K562 (cell line): ENCODE measurements around the gene PDGFC.

ENCODE experiments used
- GABPA ChIP-seq: fragments of 200-800 bp; sonication (Bioruptor generic); conservative IDR thresholded peaks from 2 replicates; pipeline ENCODE4 v1.6.1; 2016; ENCODE audit warnings: low read depth, missing genetic modification characterization, missing compliant biosample characterization
- TF ChIP-seq, protein P1 (sequence below), 3 experiments: IDR thresholded peaks in 2 of 3; conservative IDR thresholded peaks in 1 of 3; 2 replicates each; pipeline ENCODE4 v1.5.1; 2011 to 2012; ENCODE audit warnings: low read length in 3 of 3, mild to moderate bottlenecking in 3 of 3, control low read depth in 2 of 3, improper control_type of control experiment in 1 of 3, inconsistent platforms in 1 of 3, low read depth in 1 of 3, mixed read lengths in 1 of 3, moderate library complexity in 1 of 3; ENCODE audit not compliant: insufficient read depth in 2 of 3
- TF ChIP-seq, protein P2 (sequence below), 2 experiments: fragments of 450-650 bp in 1 of 2; sonication (generic) in 1 of 2; formaldehyde crosslinking in 1 of 2; IDR thresholded peaks in 1 of 2; conservative IDR thresholded peaks in 1 of 2; 2 replicates each; pipeline versions ENCODE4 v1.6.1 to v1.8.1; 2016 to 2023; ENCODE audit warnings: mild to moderate bottlenecking in 2 of 2, moderate library complexity in 2 of 2, inconsistent platforms in 1 of 2, missing genetic modification reagents in 1 of 2
- TF ChIP-seq, protein P3 (sequence below): fragments of 250-450 bp; sonication (Bioruptor Pico); IDR thresholded peaks from 2 replicates; pipeline ENCODE4 v1.5.0; 2022; ENCODE audit warnings: mild to moderate bottlenecking

DNA sequence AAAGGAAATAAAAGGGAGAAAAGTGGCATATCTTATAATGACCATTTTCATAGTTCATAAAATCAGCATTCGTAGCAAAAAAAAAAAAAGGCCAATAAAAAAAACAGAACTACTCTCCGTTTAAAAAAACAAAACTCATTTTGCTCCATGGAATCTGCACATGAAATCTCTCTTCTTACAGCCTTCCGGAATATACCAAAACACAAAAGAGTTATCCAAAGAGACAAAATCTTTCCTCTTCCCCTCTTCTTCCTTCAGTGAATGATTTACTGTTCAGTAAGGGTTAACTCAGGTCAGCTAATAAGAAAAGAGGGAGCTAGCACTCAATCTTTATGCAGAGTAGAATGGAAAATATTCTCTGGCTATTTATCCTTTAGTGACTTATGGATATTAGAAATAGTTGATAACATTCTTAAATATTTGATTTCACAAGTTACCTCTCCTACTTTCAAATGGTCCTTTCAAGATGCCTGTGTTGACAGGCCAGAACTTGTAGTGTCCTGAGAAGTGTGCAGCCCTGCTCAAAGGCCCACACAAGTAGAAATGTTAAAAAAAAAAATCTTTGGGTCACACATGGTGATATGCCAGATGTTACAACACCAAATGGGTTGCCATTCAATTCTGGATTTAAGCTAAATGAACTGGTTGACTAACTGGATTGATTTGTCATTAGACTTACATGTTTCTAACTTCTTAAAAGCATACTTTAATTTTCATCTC is 42.1 kb downstream of the PDGFC start:
- TF ChIP-seq, protein P1, sequence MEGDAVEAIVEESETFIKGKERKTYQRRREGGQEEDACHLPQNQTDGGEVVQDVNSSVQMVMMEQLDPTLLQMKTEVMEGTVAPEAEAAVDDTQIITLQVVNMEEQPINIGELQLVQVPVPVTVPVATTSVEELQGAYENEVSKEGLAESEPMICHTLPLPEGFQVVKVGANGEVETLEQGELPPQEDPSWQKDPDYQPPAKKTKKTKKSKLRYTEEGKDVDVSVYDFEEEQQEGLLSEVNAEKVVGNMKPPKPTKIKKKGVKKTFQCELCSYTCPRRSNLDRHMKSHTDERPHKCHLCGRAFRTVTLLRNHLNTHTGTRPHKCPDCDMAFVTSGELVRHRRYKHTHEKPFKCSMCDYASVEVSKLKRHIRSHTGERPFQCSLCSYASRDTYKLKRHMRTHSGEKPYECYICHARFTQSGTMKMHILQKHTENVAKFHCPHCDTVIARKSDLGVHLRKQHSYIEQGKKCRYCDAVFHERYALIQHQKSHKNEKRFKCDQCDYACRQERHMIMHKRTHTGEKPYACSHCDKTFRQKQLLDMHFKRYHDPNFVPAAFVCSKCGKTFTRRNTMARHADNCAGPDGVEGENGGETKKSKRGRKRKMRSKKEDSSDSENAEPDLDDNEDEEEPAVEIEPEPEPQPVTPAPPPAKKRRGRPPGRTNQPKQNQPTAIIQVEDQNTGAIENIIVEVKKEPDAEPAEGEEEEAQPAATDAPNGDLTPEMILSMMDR (IDR thresholded peaks at IDR 0.05 in 2 of 3, conservative IDR thresholded peaks at IDR 0.05 in 1 of 3; ENCODE audit: insufficient read depth in 2 of 3, low read depth in 1 of 3, low read length in 3 of 3), result no peak
- TF ChIP-seq, protein P2, sequence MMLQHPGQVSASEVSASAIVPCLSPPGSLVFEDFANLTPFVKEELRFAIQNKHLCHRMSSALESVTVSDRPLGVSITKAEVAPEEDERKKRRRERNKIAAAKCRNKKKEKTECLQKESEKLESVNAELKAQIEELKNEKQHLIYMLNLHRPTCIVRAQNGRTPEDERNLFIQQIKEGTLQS (IDR thresholded peaks at IDR 0.05), result no peak
- TF ChIP-seq, protein P2 (CRISPR knock-in tag; conservative IDR thresholded peaks at IDR 0.05), result no peak
- no peak for TF ChIP-seq GABPA (tag)
- TF ChIP-seq, protein P3, sequence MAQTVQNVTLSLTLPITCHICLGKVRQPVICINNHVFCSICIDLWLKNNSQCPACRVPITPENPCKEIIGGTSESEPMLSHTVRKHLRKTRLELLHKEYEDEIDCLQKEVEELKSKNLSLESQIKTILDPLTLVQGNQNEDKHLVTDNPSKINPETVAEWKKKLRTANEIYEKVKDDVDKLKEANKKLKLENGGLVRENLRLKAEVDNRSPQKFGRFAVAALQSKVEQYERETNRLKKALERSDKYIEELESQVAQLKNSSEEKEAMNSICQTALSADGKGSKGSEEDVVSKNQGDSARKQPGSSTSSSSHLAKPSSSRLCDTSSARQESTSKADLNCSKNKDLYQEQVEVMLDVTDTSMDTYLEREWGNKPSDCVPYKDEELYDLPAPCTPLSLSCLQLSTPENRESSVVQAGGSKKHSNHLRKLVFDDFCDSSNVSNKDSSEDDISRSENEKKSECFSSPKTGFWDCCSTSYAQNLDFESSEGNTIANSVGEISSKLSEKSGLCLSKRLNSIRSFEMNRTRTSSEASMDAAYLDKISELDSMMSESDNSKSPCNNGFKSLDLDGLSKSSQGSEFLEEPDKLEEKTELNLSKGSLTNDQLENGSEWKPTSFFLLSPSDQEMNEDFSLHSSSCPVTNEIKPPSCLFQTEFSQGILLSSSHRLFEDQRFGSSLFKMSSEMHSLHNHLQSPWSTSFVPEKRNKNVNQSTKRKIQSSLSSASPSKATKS (CRISPR knock-in tag), result no peak
